HG03460 (cell line): ENCODE measurements around the gene MEPE.

Experiments used
- ATAC-seq: cut with Tn5 transposase; IDR thresholded peaks from one replicate; pipeline ENCODE4 v1.9.1; 2021; ENCODE audit not compliant: unreplicated experiment

Gene MEPE, protein sequence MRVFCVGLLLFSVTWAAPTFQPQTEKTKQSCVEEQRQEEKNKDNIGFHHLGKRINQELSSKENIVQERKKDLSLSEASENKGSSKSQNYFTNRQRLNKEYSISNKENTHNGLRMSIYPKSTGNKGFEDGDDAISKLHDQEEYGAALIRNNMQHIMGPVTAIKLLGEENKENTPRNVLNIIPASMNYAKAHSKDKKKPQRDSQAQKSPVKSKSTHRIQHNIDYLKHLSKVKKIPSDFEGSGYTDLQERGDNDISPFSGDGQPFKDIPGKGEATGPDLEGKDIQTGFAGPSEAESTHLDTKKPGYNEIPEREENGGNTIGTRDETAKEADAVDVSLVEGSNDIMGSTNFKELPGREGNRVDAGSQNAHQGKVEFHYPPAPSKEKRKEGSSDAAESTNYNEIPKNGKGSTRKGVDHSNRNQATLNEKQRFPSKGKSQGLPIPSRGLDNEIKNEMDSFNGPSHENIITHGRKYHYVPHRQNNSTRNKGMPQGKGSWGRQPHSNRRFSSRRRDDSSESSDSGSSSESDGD

DNA sequence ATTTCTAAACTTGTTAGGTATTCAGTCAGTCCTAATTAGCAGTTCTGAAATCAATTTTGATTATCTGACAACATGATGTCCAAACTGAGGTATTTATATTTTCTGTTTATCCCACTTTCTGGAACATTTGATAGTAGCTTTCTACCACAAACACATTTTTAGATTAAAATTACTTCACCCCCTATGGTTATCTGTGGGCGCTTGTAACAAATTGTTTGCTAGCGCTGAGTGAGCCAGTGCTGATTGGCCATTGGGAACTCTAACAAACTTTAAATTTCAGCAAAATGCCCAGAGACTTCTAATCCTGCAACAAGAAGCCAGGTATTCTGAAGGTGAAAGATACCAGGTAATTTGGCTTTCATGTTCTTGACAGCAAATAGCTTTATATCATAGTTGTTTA, at the start of gene MEPE:
Gene MEPE, plus strand, starts transcription at position 301 of the 400 bp plus-strand sequence. CDS start 1,746 bp downstream, outside the sequence.
- no peak for ATAC-seq

- ATAC-seq, result no peak
Observed at GRCh38 chr4:87783781-87784180, 49.0 kb upstream of the MEPE start.

GRCh38 chr4:87785731-87786509, 46.8 kb upstream of the MEPE start:
- ATAC-seq, result no peak

DNA sequence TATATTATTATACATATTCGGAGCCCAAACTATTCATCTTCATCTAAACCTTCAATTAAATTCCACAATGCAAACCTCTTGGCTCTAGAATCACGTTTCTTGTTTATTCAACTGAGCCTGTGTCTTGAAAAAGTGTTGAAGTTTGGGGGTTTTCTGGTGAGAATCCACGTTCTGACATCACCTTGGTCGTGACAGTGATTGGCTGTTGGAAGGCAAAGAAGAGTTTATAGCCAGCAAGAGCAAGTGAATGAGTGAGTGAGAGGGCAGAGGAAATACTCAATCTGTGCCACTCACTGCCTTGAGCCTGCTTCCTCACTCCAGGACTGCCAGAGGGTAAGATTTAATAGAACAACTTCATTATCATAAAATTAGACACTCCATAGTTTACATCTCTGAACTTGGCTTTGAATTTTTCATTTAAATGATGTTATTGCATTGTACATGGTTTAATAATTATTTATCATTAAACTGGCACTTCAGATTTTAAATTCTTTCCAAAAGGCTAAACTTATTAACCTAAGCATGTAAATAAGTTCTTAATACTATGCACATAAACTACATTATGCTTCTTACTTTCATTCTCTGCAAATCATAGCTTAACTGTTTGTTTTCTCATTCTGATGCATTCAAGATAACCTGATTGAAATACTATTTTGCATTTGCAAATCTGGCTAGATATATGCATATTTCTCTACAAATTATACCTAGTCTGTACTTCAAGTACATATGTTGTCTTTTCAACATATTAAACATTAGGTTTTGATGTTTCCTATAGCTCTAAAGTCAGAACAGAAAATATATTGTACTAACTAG, 33.3 kb upstream of the MEPE start, which contains the start of gene IBSP:
Gene IBSP, plus strand, starts transcription at position 254 of the 813 bp plus-strand sequence. CDS start 2,808 bp downstream, outside the sequence.
- no peak for ATAC-seq

DNA sequence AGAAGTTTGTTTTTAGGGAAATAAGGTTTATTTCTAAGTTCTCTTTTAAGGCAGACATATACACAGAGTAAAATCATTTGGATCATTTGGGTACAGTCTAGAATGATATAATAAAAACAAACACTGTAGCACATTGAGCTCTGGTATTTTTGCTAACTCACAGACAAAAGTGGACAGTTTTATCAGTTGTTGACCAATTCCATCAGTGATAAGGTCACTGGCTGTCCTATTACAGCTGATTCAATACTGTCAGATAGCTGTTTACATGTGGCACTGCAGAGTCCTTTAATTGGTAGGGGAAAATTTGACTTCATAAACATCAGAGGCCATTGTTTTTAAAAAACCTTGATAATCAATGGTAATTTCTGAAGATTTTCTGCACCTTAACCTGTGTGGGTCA, 29.9 kb upstream of the MEPE start:
- ATAC-seq, result no peak

GRCh38 chr4:87803421-87803820, 29.3 kb upstream of the MEPE start:
- ATAC-seq, result no peak

GRCh38 chr4:87804871-87805270, 27.9 kb upstream of the MEPE start:
- no peak for ATAC-seq

DNA sequence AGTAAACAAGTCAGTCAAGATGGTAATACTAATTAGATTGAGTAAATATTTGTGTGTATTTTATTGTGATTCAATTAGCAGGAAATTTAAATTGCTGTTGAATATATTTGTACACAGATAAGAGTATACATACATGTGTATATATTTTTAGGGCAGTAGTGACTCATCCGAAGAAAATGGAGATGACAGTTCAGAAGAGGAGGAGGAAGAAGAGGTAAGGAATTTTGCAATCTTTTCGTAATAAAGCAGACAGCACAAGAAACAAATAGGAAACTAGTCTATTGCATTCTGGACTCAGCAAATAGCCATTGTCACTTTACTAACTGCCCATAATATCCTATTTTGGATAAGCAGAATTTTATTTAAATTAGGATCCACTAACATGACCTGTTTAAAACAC, 26.8 kb upstream of the MEPE start:
- no peak for ATAC-seq

DNA sequence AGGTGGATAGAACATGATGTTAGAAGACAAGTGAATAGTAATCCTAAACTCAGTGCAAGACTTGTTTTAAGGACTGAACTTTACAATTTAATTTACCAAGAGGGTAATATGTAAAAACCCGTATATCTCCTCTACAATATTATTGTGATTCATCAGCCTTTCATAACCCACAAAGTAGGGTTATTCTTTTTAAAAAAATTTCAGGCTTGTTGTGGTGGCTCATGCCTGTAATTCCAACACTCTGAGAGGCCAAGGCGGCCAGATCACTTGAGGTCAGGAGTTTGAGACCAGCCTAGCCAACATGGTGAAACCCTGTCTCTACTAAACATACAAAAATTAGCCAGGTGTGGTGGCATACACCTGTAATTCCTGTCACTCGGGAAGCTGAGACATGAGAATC, 26.2 kb upstream of the MEPE start:
- ATAC-seq, result no peak

GRCh38 chr4:87807402-87807801, 25.4 kb upstream of the MEPE start:
- no peak for ATAC-seq

- no peak for ATAC-seq
Observed at GRCh38 chr4:87811977-87812376, 20.8 kb upstream of the MEPE start.

DNA sequence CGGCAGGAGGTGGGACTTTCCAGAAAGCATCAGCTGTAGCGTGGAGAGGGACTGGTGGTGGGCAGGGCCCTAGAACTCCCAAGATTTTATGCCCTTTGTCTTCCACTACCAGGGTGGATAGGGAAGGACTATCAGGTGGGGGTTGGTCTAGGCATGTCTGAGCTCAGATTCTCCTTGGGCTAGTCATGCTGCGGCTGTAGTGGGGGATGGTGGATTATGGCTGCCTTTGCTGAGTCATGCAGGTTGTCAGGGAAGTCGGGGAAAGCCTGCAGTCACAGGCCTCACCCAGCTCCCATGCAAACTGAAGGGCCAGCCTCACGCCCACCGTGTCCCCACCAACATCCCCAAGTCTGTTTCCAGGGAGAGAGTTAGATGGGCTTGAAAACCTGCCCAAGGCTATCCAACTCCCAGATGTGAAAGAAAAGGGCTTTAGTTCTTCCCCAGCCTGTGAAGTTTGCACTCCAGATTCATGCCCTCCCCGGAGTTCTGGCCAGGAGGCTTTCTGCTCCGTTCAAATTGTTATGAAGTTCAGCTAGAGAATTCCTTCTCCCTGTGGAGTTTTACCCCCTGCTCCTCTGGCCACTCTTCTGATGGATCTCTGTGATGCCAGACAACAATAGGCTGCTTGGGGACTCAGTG, 13.4 kb upstream of the MEPE start:
- no peak for ATAC-seq

DNA sequence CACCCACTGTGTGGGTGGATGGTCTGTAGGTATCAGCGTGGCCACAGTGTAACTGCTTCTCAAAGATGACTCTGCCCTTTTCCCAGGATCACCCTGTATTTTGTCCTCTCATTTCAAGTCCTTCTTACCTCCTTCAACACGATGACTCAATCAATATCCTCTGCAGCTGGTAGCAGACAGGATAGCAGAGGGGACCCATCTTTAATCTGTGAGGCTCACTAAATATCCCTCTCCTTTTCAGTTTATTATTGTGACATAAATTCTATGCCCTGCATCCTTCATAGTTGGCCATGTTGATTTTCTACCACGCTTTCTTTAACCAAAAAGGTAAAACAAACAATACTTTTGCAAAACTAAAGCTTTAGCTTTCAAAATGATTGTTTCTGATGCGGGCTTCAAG, 9.6 kb upstream of the MEPE start:
- no peak for ATAC-seq

GRCh38 chr4:87823724-87824123, 9.0 kb upstream of the MEPE start:
- no peak for ATAC-seq

DNA sequence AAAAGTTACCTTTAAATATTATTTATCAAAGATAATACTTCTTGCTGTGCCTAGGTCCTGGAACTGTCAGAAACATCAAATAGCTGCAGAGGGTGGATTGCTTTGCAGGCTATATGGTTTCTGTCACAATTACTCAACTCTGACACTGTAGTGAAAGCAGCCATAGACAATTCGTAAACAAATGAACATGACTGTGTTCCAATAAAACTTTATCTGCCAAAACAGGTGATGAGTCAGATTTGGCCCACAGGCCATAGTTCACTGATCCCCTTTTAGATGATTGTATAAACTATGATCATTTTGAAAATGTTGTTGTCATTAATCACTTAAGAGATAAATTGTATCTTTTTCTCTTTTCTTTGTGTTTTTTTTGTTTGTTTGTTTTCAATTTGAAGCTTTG, 8.4 kb upstream of the MEPE start:
- no peak for ATAC-seq

GRCh38 chr4:87834401-87834800, 1.6 kb downstream of the MEPE start:
- no peak for ATAC-seq

DNA sequence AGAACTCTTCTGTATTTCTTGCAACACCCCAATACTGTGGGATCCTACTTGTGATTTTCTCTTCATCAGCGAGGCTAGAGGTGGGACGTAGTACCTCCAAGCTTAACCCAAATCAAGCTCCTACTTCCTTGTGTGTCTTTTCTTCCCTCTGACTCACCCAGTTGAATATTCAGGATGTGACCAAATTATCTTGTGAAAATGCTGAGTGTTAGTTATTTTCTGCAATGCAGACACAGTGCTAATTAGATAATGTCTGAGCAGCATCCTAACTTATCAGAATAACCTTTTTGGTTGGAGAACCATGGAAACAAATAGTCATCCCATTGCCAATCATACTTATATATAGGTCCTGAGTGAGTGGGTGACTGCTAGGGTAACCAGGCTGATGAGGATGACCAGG, 2.4 kb downstream of the MEPE start:
- ATAC-seq, result no peak

DNA sequence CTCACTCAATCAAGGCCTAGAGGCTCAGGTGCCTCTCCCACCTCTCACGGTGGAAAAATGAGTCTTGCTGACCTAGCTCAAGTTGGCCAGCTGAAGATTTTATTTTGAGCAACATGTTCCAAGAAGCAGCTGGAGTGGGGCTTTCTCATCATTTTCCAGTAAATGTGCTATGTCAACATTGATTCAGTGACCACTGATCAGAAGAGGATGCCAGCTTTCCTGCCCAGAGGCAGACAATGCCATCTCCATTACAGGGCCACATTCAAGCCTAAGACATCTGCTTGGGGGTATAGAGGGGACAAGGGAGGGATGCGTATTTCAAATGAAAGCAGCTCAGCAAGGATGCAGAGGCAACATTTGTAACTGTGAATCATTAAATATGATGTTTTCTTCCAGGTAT, 3.0 kb downstream of the MEPE start:
- ATAC-seq, result no peak

- ATAC-seq, result no peak
Observed at GRCh38 chr4:87838205-87838604, 5.4 kb downstream of the MEPE start.

DNA sequence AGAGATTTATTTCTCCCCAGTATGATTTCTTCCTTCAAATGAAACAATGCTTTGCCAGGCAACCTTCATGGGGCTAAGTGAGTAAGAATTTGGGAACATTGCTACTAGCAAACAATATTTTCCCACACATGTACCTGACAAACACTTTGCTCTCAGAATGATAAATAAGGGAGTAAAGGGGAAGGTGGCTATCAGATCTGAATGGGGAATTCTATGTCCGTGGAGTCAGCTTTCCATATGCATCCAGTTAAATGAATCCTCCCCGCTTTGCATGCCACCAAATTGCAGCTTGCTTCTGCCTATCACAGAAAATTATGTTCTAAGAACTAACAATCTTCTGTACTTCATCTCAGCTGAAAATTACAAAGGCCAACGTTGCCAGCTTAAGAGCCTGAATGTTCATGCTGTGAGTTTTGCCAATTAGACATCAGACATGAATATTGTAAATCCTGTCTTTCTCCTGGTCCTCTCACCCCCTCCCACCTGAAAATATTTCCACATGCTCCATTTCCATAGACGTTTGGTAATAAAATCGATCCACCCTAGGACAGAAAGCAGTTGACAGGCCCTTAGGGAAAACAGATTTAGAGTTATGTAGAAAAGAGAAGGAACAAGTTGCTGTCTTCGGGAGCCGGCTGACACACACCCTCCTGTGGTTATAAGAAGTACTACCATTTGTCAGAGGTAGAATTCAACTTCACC, 6.3 kb downstream of the MEPE start:
- ATAC-seq, result peak; percentile 56
